Psoas muscle (tissue), 8 donors: Measurements from ENCODE around the gene PDLIM3. TPM values are rescaled to one million over a fixed set of nuclear protein-coding genes. Genes with fewer than 3 reads are reported as not detected.

Source experiments
- ATAC-seq, 4 donors: fragments of 200-7000 bp; cut with Tn5 transposase; one replicate each; pipeline ENCODE4 v1.9.1; 2020; ENCODE audit warnings: moderate library complexity in 3 of 4, mild to moderate bottlenecking in 2 of 4
- DNase-seq, 2 donors: peaks; one replicate each; pipeline ENCODE4 v3.0.0-alpha.2; 2020
- H3K27ac ChIP-seq: fragments of 200-600 bp; one replicate; pipeline ENCODE4 v1.8.0; 2022
- H3K27me3 ChIP-seq, 3 donors: fragments of 200-600 bp in 1 of 3; one replicate each; pipeline versions ENCODE4 v1.6.1 to v1.8.0; 2013 to 2022; ENCODE audit warnings: low read length in 2 of 3, mild to moderate bottlenecking in 2 of 3, moderate library complexity in 1 of 3; ENCODE audit not compliant: insufficient read depth in 3 of 3
- H3K36me3 ChIP-seq, 2 donors: fragments of 200-600 bp in 1 of 2; one replicate each; pipeline versions ENCODE4 v1.6.1 to v1.8.0; 2013 to 2022; ENCODE audit warnings: low read depth in 1 of 2, mild to moderate bottlenecking in 1 of 2, moderate library complexity in 1 of 2; ENCODE audit not compliant: insufficient read depth in 1 of 2
- H3K4me1 ChIP-seq: fragments of 200-600 bp; one replicate; pipeline ENCODE4 v1.8.0; 2022
- H3K4me3 ChIP-seq: fragments of 200-600 bp; one replicate; pipeline ENCODE4 v1.8.0; 2022; ENCODE audit warnings: mild to moderate bottlenecking
- H3K9me3 ChIP-seq: fragments of 200-600 bp; one replicate; pipeline ENCODE4 v1.8.0; 2022
- CTCF ChIP-seq: fragments of 200-600 bp; IDR thresholded peaks from one replicate; pipeline ENCODE4 v1.8.0; 2022; ENCODE audit warnings: antibody characterized with exemption
- WGBS, 3 donors: extraction: QIAGEN DNeasy Blood & Tissue Kit; methylation state at CpG; one replicate each; pipeline versions ENCODE4 v1.1.6 to v1.1.7; 2013; 5-methylcytosine and 5-hydroxymethylcytosine counted together
- intact Hi-C, 2 donors: fragments of 100-400 bp; cut with DNase I; formaldehyde crosslinking; loops; one replicate each; pipeline versions ENCODE4 v1.11.0 to v1.14.2; 2022
- polyA plus RNA-seq, 3 donors: library from polyadenylated mRNA; stranded (reverse); fragments of 200-250 nt; gene quantifications; one replicate each; pipeline ENCODE4 v1.2.3, GENCODE V29; 2013
- total RNA-seq, 4 donors: library from RNA; stranded (reverse); fragmentation: NEBNext Ultra II Directional in 2 of 4; extraction: Animal tissue kit (Norgen Biotek cat#: 25700) in 2 of 4; gene quantifications; one replicate each; pipeline versions ENCODE4 v1.2.1 to v1.2.4, GENCODE V29; 2021 to 2023
- donor health status: healthy with polysubstance abuse.
- donor health status: DM: no; HTN: no; CAD: no; lungs with moderate emphysema.
- donor health status: Bipolar disorder and iron deficiency.
- donor health status: healthy.
- donor health status: DM: yes; HTN: yes; CAD: no.
- donor health status: DM: no; HTN: no; CAD: no.
- donor health status: DM: no; HTN: no; CAD: no.
- donor health status: DM: yes; HTN: yes; CAD: no.

The PDLIM3 gene
- total and polyA plus RNA-seq, 7 donors = 703 to 5,341 (median 2,718) TPM

DNA sequence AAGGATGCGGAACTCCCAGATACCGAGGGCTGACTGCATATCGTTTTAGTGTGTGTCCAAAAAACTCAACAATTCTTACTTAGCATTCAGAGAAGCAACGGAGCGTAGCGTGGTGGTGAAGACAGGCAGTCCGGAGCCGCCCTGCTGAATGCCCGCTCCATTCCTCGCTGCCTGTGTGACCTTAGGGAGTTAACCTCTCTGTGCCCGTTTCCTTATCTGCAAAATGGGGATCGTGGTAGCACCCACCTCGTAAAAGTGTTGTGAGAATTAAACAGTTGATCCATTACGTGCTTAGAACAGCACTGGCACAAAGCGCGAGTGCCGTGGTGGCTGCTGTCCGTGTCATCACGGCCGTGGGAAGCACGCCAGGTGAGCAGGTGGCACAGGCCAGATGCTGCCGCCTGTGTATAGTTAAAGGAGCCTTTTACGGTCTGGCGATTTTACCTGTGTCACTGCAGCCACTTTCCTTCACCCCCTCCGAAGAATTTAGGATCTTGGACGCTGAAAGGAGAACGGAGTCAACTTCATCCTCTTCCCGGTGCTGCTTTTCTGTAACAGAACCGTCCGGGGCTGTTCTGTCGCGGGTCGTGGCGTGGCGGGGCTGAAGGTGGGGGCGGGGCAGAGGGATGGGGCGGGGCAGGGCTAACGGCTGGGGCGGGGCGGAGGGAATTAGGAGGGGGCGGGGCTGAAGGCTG, 64.7 kb downstream of the PDLIM3 start:
- ATAC-seq = peak; percentile 35 to 71 (median 55)
- no peaks in the 10 kb centered on the region for H3K9me3 ChIP-seq
- peak; percentile 74 to 88 for DNase-seq
- no peaks in the 10 kb centered on the region for H3K27me3 ChIP-seq
- peak overlapping the region; percentile 81 for H3K27ac ChIP-seq
- TF ChIP-seq CTCF = no peak
- no peaks in the 10 kb centered on the region for H3K36me3 ChIP-seq
- intact Hi-C loops = loop anchor here (2.0 to 5.0 kb wide), 3 partner anchors 122 to 567 kb away; no protein-coding TSS in a partner anchor
- H3K4me3 ChIP-seq = peak overlapping the region; percentile 77
- H3K4me1 ChIP-seq = no peaks in the 10 kb centered on the region
- WGBS, 3 donors = 2 to 3% (median 2%) methylated on average over 36 to 41 of the region's 41 CpGs

DNA sequence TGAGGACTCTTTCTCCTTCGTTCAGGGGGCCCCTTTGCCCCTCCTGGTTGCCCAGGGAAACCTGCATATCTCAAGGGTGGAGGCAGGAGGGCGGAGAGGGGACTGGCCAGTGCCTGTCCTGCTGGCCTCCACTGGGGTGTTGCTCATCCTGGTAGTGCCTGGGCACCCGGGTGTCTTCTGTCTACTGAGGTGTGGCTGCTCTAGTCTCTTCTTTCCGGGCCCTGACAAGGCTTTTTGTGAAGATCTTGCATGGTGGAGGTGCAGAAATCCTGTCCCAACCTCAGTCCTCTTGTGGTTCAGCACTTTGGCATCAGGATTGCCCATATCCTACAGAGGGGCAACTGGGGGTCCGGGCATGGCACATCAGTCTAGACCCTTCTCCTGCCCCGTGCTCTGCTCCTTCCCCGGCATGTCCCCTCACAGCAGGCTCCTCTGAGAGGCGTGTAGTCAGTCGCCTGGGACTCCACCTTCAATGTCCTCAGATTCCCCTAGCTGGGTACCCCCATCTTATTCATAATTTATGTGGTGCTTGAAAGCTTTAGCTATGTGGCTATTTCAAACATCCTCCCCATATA, 65.6 kb downstream of the PDLIM3 start:
- H3K9me3 ChIP-seq = no peaks in the 10 kb centered on the region
- H3K4me1 ChIP-seq = no peaks in the 10 kb centered on the region
- no peak for ATAC-seq
- DNase-seq = no peak
- TF ChIP-seq CTCF = no peak
- H3K36me3 ChIP-seq = no peaks in the 10 kb centered on the region
- 61 to 76% (median 65%) methylated on average over 9 of the region's 9 CpGs for WGBS, 3 donors
- intact Hi-C loops = loop anchor here (2.0 to 5.0 kb wide), 4 partner anchors 42 to 568 kb away; partner anchors contain the start of gene UFSP2 (in 2 of the 2)
- H3K27me3 ChIP-seq = no peaks in the 10 kb centered on the region
- H3K27ac ChIP-seq = peak overlapping the region; percentile 81
- no peak overlapping the region for H3K4me3 ChIP-seq

GRCh38 chr4:185468999-185469398, 66.3 kb downstream of the PDLIM3 start:
- Histone ChIP-seq H3K4me1 (no peaks in the 10 kb centered on the region), H3K4me3 (no peak overlapping the region), H3K27ac (no peak overlapping the region), H3K27me3 (no peaks in the 10 kb centered on the region), H3K9me3 (no peaks in the 10 kb centered on the region), H3K36me3 (no peaks in the 10 kb centered on the region)
- no peak for ATAC-seq
- no peak for DNase-seq
- intact Hi-C loops = loop anchor here (5.0 kb wide), 1 partner anchor 42 kb away; the partner anchor contains the start of gene UFSP2 (in 2 of the 2)
- no peak for TF ChIP-seq CTCF
- WGBS, 3 donors = 78 to 82% (median 81%) methylated on average over 2 of the region's 2 CpGs

DNA sequence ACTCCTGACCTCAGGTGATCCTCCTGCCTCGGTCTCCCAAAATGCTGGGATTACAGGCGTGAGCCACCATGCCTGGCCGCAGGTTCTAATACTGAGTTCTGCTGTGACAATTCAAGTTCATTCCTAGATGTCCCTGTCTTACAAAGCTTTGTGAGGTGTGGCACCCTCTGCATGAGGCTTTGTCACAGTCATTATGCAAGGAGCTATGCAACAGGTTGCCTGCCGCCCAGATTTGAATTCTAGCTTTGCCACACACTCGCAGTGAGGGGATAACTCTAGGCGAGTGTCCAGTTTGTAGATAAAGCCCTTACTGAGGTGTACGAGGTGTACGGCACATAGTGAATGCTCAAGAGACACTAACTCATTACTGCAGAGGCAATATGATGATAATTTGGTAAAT, 67.3 kb downstream of the PDLIM3 start:
- intact Hi-C loops = loop anchor here (5.0 kb wide), 1 partner anchor 41 kb away; the partner anchor contains the start of gene UFSP2 (in 2 of the 2)
- Histone ChIP-seq H3K27me3 (no peaks in the 10 kb centered on the region), H3K4me3 (no peak overlapping the region), H3K9me3 (no peaks in the 10 kb centered on the region), H3K27ac (no peak overlapping the region), H3K36me3 (no peaks in the 10 kb centered on the region), H3K4me1 (no peaks in the 10 kb centered on the region)
- ATAC-seq (no peak), DNase-seq (no peak)
- 86 to 88% (median 88%) methylated on average over 8 of the region's 8 CpGs for WGBS, 3 donors
- no peak for TF ChIP-seq CTCF
